OCI-LY1 (cell line): ENCODE data around the gene TRMU.

ENCODE experiments used
- EZH2 ChIP-seq: fragments of 200-600 bp; sonication (generic), shearing (Covaris generic); IDR thresholded peaks from 2 replicates; pipeline ENCODE4 v1.8.0; 2017; ENCODE audit warnings: borderline replicate concordance, mixed run types, mild to moderate bottlenecking, antibody characterized with exemption, low read length, moderate library complexity, mixed read lengths
- TF ChIP-seq, protein P1 (sequence below): fragments of 200-600 bp; sonication (generic), shearing (Covaris generic); IDR thresholded peaks from 2 replicates; pipeline ENCODE4 v1.5.1; 2017; ENCODE audit warnings: mild to moderate bottlenecking, antibody characterized with exemption, low read length, moderate library complexity, mixed read lengths

DNA sequence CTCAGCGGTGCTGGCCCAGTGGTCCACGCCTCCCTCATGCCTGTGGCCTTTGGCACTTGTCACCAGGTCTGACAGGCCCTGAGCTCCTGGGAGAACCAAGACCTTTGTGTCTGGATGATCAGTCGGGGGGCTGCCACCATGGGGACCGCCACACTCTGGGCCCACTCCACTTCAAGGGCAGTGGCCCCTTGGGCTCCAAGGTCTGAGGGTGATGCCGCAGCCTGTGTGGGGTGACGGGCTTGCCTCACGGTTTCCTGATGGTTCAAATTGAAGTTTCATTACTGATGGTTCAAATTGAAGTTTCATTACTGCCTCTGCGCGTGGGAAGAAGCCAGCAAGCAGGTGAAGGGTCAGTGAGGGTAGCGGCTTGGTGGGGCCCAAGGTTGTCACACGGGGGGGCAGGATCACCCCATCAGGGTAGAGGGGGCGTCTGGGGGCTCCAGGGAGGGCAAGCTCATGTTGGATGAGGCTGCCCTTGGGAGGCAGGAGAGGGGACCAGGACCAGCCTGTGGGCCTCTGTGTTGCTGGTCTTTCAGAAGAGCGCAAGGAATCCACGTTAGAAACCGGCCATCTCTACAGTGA, 27.5 kb downstream of the TRMU start:
- TF ChIP-seq, protein P1, sequence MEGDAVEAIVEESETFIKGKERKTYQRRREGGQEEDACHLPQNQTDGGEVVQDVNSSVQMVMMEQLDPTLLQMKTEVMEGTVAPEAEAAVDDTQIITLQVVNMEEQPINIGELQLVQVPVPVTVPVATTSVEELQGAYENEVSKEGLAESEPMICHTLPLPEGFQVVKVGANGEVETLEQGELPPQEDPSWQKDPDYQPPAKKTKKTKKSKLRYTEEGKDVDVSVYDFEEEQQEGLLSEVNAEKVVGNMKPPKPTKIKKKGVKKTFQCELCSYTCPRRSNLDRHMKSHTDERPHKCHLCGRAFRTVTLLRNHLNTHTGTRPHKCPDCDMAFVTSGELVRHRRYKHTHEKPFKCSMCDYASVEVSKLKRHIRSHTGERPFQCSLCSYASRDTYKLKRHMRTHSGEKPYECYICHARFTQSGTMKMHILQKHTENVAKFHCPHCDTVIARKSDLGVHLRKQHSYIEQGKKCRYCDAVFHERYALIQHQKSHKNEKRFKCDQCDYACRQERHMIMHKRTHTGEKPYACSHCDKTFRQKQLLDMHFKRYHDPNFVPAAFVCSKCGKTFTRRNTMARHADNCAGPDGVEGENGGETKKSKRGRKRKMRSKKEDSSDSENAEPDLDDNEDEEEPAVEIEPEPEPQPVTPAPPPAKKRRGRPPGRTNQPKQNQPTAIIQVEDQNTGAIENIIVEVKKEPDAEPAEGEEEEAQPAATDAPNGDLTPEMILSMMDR: no peak
- no peak for TF ChIP-seq EZH2
